GM12864 (cell line): Measurements from ENCODE around the gene LGALS14.
"Not testable (repeated sequence)": the region's sequence is repeated elsewhere in the genome, so short reads cannot be mapped to it uniquely, and the experiment has no call there.

ENCODE experiments used
- DNase-seq: peaks from one replicate; pipeline ENCODE4 v3.0.0-alpha.2; 2011; ENCODE audit warnings: low read depth
- H3K4me3 ChIP-seq: 2 replicates; pipeline ENCODE4 v1.5.1; 2011; ENCODE audit warnings: mild to moderate bottlenecking, low read depth, low read length, control low read depth
- TF ChIP-seq, protein P1 (sequence below): IDR thresholded peaks from 2 replicates; pipeline ENCODE4 v1.5.1; 2011; ENCODE audit warnings: low read depth, mild to moderate bottlenecking, moderate library complexity, low read length, control low read depth, inconsistent platforms; ENCODE audit errors: missing control alignments

LGALS14 gene

DNA sequence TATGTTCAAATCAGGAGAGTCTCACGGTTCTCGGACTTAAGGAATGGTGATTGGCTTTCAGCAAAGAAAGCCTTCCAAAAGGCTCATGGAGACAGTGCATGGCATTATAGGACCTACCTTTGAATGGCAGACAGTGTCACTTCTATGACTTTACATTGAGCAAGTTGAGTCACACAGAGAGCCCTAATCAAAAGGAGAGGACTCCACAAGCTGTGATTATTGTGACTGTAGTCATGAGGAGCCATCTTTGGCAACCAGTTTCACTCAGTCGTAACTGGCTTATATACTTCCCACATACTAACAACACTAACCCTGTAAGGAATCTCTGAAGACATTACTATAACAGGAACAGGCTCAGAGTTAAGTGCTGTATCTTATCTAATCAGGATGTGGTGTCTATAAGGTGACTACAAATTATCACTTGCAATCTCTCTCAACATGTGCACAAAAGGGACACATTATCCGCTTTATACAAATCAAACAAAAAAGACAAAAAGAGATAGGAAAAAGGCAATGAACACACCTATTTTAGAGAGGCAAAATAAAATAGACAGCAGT is 6.1 kb downstream of the LGALS14 start:
- no peak for DNase-seq

DNA sequence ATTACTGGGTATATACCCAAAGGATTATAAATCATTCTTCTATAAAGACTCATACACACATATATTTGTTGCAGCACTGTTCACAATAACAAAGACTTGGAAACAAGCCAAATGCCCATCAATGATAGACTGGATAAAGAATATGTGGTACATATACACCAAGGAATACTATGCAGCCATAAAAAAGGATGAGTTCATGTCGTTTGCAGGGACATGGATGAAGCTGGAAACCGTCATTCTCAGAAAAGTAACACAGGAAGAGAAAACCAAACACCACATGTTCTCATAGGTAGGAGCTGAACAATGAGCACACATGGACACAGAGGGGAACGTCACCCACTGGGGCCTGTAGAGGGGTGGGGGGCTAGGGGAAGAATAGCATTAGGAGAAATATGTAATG is 15.9 kb downstream of the LGALS14 start:
- not testable (repeated sequence) for DNase-seq, H3K4me3 ChIP-seq

More for the DNA sequence above, 6.1 kb downstream of the LGALS14 start:
- H3K4me3 ChIP-seq: no peak overlapping the region
- TF ChIP-seq, protein P1, sequence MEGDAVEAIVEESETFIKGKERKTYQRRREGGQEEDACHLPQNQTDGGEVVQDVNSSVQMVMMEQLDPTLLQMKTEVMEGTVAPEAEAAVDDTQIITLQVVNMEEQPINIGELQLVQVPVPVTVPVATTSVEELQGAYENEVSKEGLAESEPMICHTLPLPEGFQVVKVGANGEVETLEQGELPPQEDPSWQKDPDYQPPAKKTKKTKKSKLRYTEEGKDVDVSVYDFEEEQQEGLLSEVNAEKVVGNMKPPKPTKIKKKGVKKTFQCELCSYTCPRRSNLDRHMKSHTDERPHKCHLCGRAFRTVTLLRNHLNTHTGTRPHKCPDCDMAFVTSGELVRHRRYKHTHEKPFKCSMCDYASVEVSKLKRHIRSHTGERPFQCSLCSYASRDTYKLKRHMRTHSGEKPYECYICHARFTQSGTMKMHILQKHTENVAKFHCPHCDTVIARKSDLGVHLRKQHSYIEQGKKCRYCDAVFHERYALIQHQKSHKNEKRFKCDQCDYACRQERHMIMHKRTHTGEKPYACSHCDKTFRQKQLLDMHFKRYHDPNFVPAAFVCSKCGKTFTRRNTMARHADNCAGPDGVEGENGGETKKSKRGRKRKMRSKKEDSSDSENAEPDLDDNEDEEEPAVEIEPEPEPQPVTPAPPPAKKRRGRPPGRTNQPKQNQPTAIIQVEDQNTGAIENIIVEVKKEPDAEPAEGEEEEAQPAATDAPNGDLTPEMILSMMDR: no peak

DNA sequence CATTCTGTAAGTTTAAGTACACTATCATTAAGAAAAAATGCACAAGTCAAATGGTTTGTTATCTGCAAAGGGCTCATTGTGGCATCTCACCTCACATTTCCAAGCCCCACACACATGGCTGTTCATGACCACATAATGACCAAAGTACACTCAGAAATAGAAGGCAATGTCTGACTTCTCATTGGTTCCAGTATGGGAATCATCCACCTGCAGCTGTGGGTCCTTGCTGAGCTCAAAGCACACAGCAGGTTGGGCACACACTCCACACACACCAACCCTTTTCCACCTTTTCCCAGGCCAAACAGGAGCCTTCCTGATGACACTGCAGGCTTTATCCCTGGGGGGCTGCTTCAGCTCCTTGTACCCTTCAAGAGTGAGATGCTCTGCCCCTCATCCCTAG is 21.7 kb downstream of the LGALS14 start:
- DNase-seq: no peak
- no peak overlapping the region for H3K4me3 ChIP-seq
- TF ChIP-seq, protein P1: no peak

DNA sequence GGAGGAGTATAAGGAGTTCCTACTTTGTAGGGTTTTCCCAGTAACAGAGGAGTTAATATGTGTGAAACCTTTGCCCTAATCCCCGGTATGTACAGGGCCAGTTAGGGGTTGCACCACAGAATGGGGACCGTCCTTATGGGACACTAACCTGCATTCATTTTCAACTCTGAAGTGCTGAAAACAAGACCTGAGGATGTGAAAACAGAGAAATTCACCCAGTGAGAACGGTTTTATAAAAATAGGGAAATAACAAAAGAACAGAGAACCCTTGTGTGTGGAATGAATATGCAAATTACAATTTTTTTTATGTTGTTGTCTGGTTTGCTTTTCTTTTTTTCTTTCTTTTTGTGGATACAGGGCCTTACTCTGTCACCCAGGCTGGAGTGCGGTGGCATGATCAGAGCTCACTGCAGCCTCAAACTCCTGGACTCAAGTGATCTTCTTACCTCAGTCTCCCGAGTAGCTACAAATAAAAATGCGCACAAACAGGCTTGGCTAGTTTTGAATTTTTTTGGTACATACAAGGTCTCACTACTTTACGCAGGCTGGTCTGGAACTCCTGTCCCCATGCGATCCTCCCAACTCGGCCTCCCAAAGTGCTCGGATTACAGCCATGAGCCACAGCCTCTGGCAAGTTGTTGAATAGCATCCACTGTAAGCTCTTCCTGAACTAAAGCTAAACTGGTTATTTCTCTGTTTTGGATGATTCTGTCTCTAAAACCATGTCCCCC is 23.0 kb downstream of the LGALS14 start:
- TF ChIP-seq, protein P1: no peak
- H3K4me3 ChIP-seq: no peak overlapping the region
- peak; percentile 37 for DNase-seq

DNA sequence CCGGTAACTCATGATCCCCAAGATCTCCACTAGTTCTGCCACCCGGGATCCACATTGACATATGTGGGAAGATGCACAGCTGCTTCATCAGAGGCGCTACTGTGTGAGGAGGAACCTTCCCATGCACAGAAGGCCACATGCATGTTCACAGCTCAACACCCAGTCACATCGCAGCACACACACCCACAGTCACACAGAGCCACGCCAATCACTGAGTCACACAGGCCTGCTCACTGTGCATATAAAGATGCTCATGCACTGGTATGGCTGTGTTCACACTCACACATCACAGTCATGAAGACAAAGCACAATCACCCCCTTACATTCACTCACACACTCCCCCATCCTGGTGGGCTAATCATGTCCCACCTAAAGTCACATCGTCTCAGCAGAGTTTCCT is 23.8 kb downstream of the LGALS14 start:
- TF ChIP-seq, protein P1: no peak
- DNase-seq: no peak
- H3K4me3 ChIP-seq: no peak overlapping the region

DNA sequence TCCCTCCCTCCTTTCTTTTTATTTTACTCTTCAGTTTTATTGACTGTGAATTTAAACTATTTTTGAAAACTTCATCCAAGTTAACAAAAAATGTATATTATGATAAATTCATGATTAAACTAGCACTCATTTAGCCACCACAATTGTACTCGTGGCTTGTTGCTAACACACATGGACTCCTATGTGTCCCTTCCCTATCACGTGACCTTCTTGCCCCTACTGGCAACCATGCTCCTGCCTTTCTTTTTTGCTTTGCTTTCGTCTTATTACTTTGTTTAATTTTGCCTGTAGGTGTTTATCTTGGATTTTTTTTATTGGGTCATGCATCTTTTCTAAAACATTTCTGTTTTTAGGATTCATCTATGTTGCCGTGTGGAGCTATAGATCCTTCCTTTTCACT is 25.3 kb downstream of the LGALS14 start:
- no peak for DNase-seq
- TF ChIP-seq, protein P1: no peak
- no peak overlapping the region for H3K4me3 ChIP-seq

DNA sequence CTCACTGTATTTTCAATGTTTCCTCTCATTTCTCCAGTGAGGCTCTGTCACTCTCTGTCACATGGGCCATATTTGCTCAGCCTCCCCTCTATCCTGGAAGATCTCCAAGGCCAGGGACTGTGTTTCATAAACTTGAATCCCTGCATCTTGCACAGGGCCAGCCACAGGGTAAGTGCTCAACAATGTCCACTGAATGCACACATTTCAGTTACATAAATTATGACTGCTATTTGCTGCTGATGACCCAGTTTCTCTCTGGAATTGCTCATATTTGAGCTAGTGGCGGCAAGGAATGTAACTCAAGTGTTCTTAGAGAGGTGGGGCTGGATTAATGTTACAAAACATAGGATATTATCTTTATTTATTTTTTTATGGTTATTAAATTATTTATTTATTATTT is 27.4 kb downstream of the LGALS14 start:
- TF ChIP-seq, protein P1: no peak
- DNase-seq: no peak

More for the DNA sequence above, 27.4 kb downstream of the LGALS14 start:
- H3K4me3 ChIP-seq: no peak overlapping the region
